Caco-2 (cell line): ENCODE results near the gene TSPAN9. TPM values are rescaled to one million over a fixed set of nuclear protein-coding genes. Genes with fewer than 3 reads are reported as not detected.

Source experiments
- BruUV-seq: library from RNA; stranded (reverse); fragments of 400-500 nt; replicated peaks from 2 replicates; lab custom pipeline; 2021; lab: Mats Ljungman, UMichigan
- CTCF ChIA-PET: fragments of 300-600 bp; sonication (Branson Sonifier 250); formaldehyde crosslinking; loops from one replicate; lab custom pipeline; 2022; ENCODE audit warnings: antibody characterized with exemption; lab: Charles Lee
- POLR2A ChIA-PET: fragments of 300-600 bp; sonication (Branson Sonifier 250); formaldehyde crosslinking; loops from one replicate; lab custom pipeline; 2022; ENCODE audit warnings: antibody characterized with exemption; lab: Charles Lee
- DNase-seq, 2 experiments: peaks; one replicate each; pipeline versions ENCODE4 v3.0.0 to v3.0.0-alpha.2; 2020 to 2022
- H3K27me3 ChIP-seq: replicated peaks from 2 replicates; pipeline ENCODE4 v1.6.0; 2011; ENCODE audit warnings: low read length; ENCODE audit not compliant: control insufficient read depth, insufficient read depth
- H3K36me3 ChIP-seq: 2 replicates; pipeline ENCODE4 v1.5.1; 2011; ENCODE audit warnings: low read length; ENCODE audit not compliant: control insufficient read depth, insufficient read depth
- H3K4me1 ChIP-seq: fragments of 250-450 bp; sonication (Bioruptor Pico); 2 replicates; pipeline ENCODE4 v1.5.1; 2020; ENCODE audit warnings: mild to moderate bottlenecking
- H3K4me3 ChIP-seq: 2 replicates; pipeline ENCODE4 v1.5.1; 2011; ENCODE audit warnings: low read depth, mild to moderate bottlenecking, control low read depth, low read length
- H3K9me3 ChIP-seq: fragments of 250-450 bp; sonication (Bioruptor Pico); 2 replicates; pipeline ENCODE4 v1.5.1; 2020; ENCODE audit warnings: mild to moderate bottlenecking, moderate library complexity
- H3K27ac Mint-ChIP-seq: one replicate; pipeline ENCODE4 v1.8.0; 2022; ENCODE audit warnings: mixed read lengths; ENCODE audit not compliant: unreplicated experiment
- H3K27me3 Mint-ChIP-seq: one replicate; pipeline ENCODE4 v1.8.0; 2022; ENCODE audit warnings: mixed read lengths; ENCODE audit not compliant: insufficient read depth, unreplicated experiment
- H3K36me3 Mint-ChIP-seq: one replicate; pipeline ENCODE4 v1.8.0; 2022; ENCODE audit warnings: mild to moderate bottlenecking, mixed read lengths; ENCODE audit not compliant: insufficient read depth, unreplicated experiment
- H3K4me1 Mint-ChIP-seq: one replicate; pipeline ENCODE4 v1.8.0; 2022; ENCODE audit warnings: low read depth, mixed read lengths; ENCODE audit not compliant: unreplicated experiment
- H3K4me3 Mint-ChIP-seq: one replicate; pipeline ENCODE4 v1.8.0; 2022; ENCODE audit warnings: mild to moderate bottlenecking, moderate library complexity, mixed read lengths; ENCODE audit not compliant: unreplicated experiment
- H3K9me3 Mint-ChIP-seq: one replicate; pipeline ENCODE4 v1.8.0; 2022; ENCODE audit warnings: mixed read lengths; ENCODE audit not compliant: unreplicated experiment
- intact Hi-C: fragments of 100-400 bp; cut with micrococcal nuclease; formaldehyde crosslinking; loops from one replicate; pipeline ENCODE4 v1.10.0; 2022; ENCODE audit not compliant: unreplicated experiment
- total RNA-seq: library from RNA; stranded (reverse); gene quantifications from 2 replicates; pipeline ENCODE4 v1.2.3, GENCODE V29; 2022
- TF ChIP-seq, protein P1 (sequence below), 2 experiments: fragments of 200-600 bp in 1 of 2; IDR thresholded peaks; 1 replicate in 1 of 2; 2 replicates in 1 of 2; pipeline versions ENCODE4 v1.5.1 to v1.8.0; 2011 to 2022; ENCODE audit warnings: antibody characterized with exemption in 1 of 2, control low read depth in 1 of 2, inconsistent platforms in 1 of 2, low read depth in 1 of 2, low read length in 1 of 2, mild to moderate bottlenecking in 1 of 2, moderate library complexity in 1 of 2; ENCODE audit not compliant: insufficient read depth in 1 of 2, severe bottlenecking in 1 of 2, unreplicated experiment in 1 of 2

Gene TSPAN9
- total RNA-seq, 1 experiment from 2014 or later = 49.1 TPM

DNA sequence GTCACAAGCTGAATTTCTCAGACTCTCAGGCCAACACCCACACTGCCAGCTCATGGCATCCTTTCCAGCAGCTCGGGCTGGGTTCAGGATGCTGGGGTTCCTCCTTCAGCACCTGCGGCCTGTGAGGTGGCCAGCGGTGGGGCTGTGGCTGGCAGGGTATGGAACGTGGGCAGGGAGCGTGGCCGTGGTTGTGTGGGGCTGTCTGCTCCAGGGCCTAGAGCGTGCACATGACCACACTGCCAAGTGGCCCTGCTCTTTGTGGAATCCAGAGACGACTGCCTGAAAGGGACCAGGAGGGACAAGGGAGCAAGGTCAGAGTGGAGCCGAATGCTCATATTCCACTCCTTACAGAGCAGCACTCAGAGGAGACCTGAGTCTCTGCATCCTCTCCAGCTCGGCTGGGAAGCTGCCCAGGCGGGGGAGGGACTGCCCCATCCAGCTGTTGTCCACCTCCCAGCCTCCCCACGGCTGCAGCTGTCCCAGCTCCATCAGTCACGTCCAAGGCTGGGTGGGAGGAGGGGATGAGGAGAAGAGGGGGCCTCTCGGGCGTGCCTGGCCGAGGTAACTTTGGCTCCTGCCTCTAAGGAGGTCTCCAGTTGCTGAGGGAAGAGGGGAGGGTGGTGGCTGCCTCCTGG is 71.3 kb downstream of the TSPAN9 start:
- 0 out of 2 replicates have a peak, but pooled peaks cover 3% of the 10 kb centered on the region for H3K9me3 ChIP-seq
- Mint-ChIP-seq H3K9me3 (no peaks in the 10 kb centered on the region), H3K27me3 (no peaks in the 10 kb centered on the region), H3K4me3 (no peak overlapping the region), H3K36me3 (no peaks in the 10 kb centered on the region), H3K27ac (no peak overlapping the region), H3K4me1 (peaks cover 7% of the 10 kb centered on the region)
- BruUV-seq = no TSS peak
- H3K4me1 ChIP-seq = no peaks in the 10 kb centered on the region
- H3K27me3 ChIP-seq = no peaks in the 10 kb centered on the region
- ChIA-PET CTCF (no interaction called here), POLR2A (no interaction called here)
- H3K36me3 ChIP-seq = no peaks in the 10 kb centered on the region
- DNase-seq = no peak
- intact Hi-C loops = no loop called here
- H3K4me3 ChIP-seq = no peak overlapping the region
- TF ChIP-seq, protein P1, sequence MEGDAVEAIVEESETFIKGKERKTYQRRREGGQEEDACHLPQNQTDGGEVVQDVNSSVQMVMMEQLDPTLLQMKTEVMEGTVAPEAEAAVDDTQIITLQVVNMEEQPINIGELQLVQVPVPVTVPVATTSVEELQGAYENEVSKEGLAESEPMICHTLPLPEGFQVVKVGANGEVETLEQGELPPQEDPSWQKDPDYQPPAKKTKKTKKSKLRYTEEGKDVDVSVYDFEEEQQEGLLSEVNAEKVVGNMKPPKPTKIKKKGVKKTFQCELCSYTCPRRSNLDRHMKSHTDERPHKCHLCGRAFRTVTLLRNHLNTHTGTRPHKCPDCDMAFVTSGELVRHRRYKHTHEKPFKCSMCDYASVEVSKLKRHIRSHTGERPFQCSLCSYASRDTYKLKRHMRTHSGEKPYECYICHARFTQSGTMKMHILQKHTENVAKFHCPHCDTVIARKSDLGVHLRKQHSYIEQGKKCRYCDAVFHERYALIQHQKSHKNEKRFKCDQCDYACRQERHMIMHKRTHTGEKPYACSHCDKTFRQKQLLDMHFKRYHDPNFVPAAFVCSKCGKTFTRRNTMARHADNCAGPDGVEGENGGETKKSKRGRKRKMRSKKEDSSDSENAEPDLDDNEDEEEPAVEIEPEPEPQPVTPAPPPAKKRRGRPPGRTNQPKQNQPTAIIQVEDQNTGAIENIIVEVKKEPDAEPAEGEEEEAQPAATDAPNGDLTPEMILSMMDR (IDR thresholded peaks at IDR 0.05; ENCODE audit: insufficient read depth in 1 of 2, low read depth in 1 of 2, low read length in 1 of 2, severe bottlenecking in 1 of 2, unreplicated experiment in 1 of 2) = no peak

DNA sequence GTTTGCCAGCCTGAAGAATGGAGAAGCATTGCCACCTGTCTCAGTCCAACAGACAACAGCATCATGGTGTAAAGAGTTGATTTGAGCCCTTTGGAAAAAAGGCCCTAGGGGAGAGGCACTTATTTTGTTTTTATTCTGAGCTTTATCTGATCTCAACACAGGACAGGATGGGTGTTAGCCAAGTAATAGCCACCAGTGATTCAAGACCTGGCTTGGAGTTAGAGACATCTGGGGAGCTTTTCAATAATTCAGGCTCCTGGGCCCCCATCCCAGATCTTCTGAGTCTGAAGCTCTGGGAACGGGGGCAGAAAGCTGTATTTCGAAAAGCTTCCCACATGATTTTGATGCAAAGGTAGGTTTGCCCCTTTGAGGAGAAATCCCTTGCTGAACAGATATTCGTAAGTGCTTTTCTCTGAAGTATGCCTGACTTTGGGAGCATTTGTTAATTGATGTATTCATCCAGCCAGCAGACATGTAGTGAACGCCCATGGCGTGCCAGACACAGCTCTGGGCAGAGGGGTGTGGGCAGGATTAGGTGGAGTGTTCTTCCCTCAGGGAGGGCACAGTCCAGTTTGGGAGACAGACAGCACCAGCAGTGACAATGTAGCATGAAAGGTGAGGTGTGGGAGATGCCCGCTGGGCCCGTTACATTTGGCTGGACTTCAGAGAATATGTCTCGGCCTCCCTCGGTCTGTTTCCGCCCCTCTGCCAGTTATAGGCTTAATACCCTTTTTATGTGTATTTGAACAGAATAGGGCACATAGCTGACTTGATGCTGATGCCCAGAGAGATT is 72.5 kb downstream of the TSPAN9 start:
- Histone ChIP-seq H3K9me3 (no peaks in the 10 kb centered on the region), H3K27me3 (no peaks in the 10 kb centered on the region), H3K36me3 (no peaks in the 10 kb centered on the region), H3K4me3 (no peak overlapping the region), H3K4me1 (no peaks in the 10 kb centered on the region)
- intact Hi-C loops = no loop called here
- ChIA-PET CTCF (interaction anchor here (0.5 to 1.0 kb wide), 3 partner anchors 15 to 1127 kb away, joined by 3 to 4 read pairs (median 3); no protein-coding TSS in a partner anchor), POLR2A (no interaction called here)
- no peak overlapping the region for H3K4me3 Mint-ChIP-seq
- no peaks in the 10 kb centered on the region for H3K27me3 Mint-ChIP-seq
- no TSS peak for BruUV-seq
- no peaks in the 10 kb centered on the region for H3K9me3 Mint-ChIP-seq
- H3K4me1 Mint-ChIP-seq = peaks cover 7% of the 10 kb centered on the region
- DNase-seq = no peak
- TF ChIP-seq, protein P1 (IDR thresholded peaks at IDR 0.05; ENCODE audit: insufficient read depth in 1 of 2, low read depth in 1 of 2, low read length in 1 of 2, severe bottlenecking in 1 of 2, unreplicated experiment in 1 of 2) = no peak
- H3K27ac Mint-ChIP-seq = no peak overlapping the region
- no peaks in the 10 kb centered on the region for H3K36me3 Mint-ChIP-seq

DNA sequence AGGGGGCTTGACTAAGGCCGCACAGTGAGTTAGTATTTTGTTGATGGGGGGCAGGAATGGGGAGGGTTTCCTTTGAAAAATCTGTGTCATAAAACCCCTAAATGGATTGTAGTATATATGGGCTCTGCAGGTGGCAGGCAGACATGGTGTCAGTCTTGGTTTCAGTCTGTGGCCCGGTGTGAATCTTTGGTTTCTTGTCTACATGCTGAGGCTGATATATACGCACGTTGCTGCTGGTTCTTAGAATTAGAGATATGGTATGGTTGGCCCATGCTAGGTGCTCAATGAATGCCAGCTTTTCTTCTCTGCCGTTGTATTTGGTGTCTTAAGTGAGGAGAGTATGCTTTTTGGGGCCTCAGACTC is 73.1 kb downstream of the TSPAN9 start:
- intact Hi-C loops = no loop called here
- TF ChIP-seq, protein P1 (IDR thresholded peaks at IDR 0.05; ENCODE audit: insufficient read depth in 1 of 2, low read depth in 1 of 2, low read length in 1 of 2, severe bottlenecking in 1 of 2, unreplicated experiment in 1 of 2) = no peak
- H3K27me3 ChIP-seq = no peaks in the 10 kb centered on the region
- Mint-ChIP-seq H3K4me1 (peaks cover 7% of the 10 kb centered on the region), H3K36me3 (no peaks in the 10 kb centered on the region), H3K9me3 (no peaks in the 10 kb centered on the region), H3K27ac (no peak overlapping the region), H3K27me3 (no peaks in the 10 kb centered on the region), H3K4me3 (no peak overlapping the region)
- DNase-seq = no peak
- no peak overlapping the region for H3K4me3 ChIP-seq
- ChIA-PET CTCF (interaction anchor here (0.5 to 1.0 kb wide), 2 partner anchors 15 to 1127 kb away, joined by 3 to 4 read pairs; no protein-coding TSS in a partner anchor), POLR2A (no interaction called here)
- no TSS peak for BruUV-seq
- no peaks in the 10 kb centered on the region for H3K9me3 ChIP-seq
- no peaks in the 10 kb centered on the region for H3K4me1 ChIP-seq
- H3K36me3 ChIP-seq = no peaks in the 10 kb centered on the region
